ENCODE data around the gene FLYWCH2.
"Not testable (repeated sequence)": the region's sequence is repeated elsewhere in the genome, so short reads cannot be mapped to it uniquely, and the experiment has no call there.

Gene FLYWCH2

DNA sequence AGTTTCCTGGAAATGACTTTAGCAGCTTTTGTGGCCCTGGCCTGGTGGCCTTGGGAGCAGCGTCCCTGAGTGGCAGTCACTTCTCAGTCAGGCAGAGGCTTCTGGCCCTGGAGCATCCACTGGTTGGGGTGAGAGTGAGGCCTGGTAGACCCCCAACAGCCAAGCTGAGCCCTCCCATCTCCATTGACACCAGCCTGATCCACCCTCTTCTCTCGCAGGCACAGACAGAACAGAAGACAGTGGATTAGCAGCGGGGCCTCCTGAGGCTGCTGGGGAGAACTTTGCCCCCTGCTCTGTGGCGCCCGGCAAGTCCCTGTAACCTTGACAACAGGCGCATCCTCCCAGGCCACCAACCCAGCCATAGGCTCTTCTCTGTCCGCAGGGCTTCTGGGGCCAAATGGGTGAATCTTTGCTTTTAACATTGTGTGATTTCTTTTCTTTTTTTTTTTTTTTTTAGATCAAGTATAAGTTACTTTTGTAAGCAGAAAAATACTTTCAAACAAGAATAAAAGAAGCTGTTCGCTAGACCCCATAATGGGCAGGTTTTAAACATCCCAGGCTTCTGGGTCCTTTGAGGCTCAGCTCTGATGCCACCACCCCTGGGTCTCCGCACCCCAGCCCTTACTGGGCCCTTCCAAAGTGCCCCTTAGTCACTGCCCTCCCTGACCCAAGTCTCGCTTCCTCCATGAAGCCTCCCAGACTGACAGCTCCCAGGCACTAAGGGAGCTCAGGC lies 16.0 kb downstream of the FLYWCH2 start:
- H3K36me3 ChIP-seq (ENCODE audit: insufficient read depth, low read depth, low read length), result no peaks in the 10 kb centered on the region
- H3K9me3 ChIP-seq (ENCODE audit: insufficient read depth, low read depth, low read length), result no peaks in the 10 kb centered on the region
- H3K4me3 ChIP-seq (ENCODE audit: low read length), result no peak overlapping the region
- no peak overlapping the region for H3K9ac ChIP-seq (ENCODE audit: low read depth, low read length)
- H3K27me3 ChIP-seq (ENCODE audit: insufficient read depth, low read length), result no peaks in the 10 kb centered on the region
- no peaks in the 10 kb centered on the region for H3K4me1 ChIP-seq (ENCODE audit: insufficient read depth, low read length)
- H3K27ac ChIP-seq (ENCODE audit: low read length), result no peak overlapping the region

- Histone ChIP-seq H3K27ac (ENCODE audit: low read length) (no peak overlapping the region), H3K4me3 (ENCODE audit: low read length) (no peak overlapping the region), H3K9me3 (ENCODE audit: insufficient read depth, low read depth, low read length) (no peaks in the 10 kb centered on the region), H3K9ac (ENCODE audit: low read depth, low read length) (no peak overlapping the region), H3K36me3 (ENCODE audit: insufficient read depth, low read depth, low read length) (no peaks in the 10 kb centered on the region), H3K27me3 (ENCODE audit: insufficient read depth, low read length) (no peaks in the 10 kb centered on the region), H3K4me1 (ENCODE audit: insufficient read depth, low read length) (no peaks in the 10 kb centered on the region)
These were observed 16.6 kb downstream of the FLYWCH2 start for GRCh38 chr16:2899564-2900072.

GRCh38 chr16:2900526-2901075 lies 17.6 kb downstream of the FLYWCH2 start:
- Histone ChIP-seq H3K36me3 (ENCODE audit: insufficient read depth, low read depth, low read length) (no peaks in the 10 kb centered on the region), H3K4me1 (ENCODE audit: insufficient read depth, low read length) (no peaks in the 10 kb centered on the region), H3K4me3 (ENCODE audit: low read length) (no peak overlapping the region), H3K27me3 (ENCODE audit: insufficient read depth, low read length) (no peaks in the 10 kb centered on the region), H3K9ac (ENCODE audit: low read depth, low read length) (no peak overlapping the region), H3K9me3 (ENCODE audit: insufficient read depth, low read depth, low read length) (no peaks in the 10 kb centered on the region), H3K27ac (ENCODE audit: low read length) (no peak overlapping the region)

GRCh38 chr16:2902337-2903130 lies 19.5 kb downstream of the FLYWCH2 start:
- Histone ChIP-seq H3K27ac (ENCODE audit: low read length) (no peak overlapping the region), H3K9ac (ENCODE audit: low read depth, low read length) (no peak overlapping the region), H3K4me3 (ENCODE audit: low read length) (no peak overlapping the region), H3K4me1 (ENCODE audit: insufficient read depth, low read length) (no peaks in the 10 kb centered on the region), H3K27me3 (ENCODE audit: insufficient read depth, low read length) (no peaks in the 10 kb centered on the region), H3K36me3 (ENCODE audit: insufficient read depth, low read depth, low read length) (no peaks in the 10 kb centered on the region), H3K9me3 (ENCODE audit: insufficient read depth, low read depth, low read length) (no peaks in the 10 kb centered on the region)

DNA sequence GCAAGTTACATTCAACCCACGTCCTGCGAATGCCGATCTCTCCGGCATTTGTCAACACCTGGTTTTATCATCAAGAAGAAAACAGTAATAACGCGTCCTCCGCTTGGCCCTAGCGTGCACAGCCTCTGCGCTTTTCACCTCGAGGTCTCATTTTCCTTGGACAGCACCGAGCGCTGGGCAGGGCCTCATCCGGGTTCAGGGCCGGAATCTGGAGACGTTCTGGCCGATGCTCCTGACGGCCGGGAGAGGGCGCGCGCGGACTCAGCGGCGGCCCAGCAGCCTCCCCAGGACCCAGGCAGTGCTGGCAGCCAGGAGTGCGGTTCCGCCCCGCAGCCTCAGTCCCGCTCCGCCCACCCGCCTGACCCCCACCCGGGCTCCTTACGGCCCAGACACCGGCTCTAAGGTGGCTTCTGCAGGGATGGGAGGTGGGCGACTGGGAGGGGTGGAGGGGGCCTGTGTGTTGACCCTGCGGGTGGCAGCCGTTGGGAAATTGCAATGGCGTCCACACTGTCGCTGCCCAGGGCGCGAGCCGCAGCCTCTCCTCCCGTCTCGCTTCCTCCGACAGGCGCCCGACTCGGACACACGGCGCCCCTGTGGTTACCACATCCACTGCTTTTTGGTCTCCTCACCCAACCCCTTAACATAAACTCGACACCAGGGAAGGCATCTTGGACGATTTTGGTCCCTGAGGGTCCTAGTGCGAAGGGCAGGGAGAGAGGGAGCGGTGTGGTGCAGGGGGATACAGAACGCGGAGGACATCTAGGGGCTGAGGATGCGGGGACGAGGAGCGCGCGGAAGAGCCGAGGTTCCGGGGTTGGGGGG lies 21.3 kb downstream of the FLYWCH2 start:
- peak overlapping the region; percentile 80 for H3K4me3 ChIP-seq (ENCODE audit: low read length)
- H3K36me3 ChIP-seq (ENCODE audit: insufficient read depth, low read depth, low read length), result no peaks in the 10 kb centered on the region
- peak overlapping the region; percentile 80 for H3K9ac ChIP-seq (ENCODE audit: low read depth, low read length)
- H3K4me1 ChIP-seq (ENCODE audit: insufficient read depth, low read length), result no peaks in the 10 kb centered on the region
- no peaks in the 10 kb centered on the region for H3K9me3 ChIP-seq (ENCODE audit: insufficient read depth, low read depth, low read length)
- H3K27me3 ChIP-seq (ENCODE audit: insufficient read depth, low read length), result no peaks in the 10 kb centered on the region
- H3K27ac ChIP-seq (ENCODE audit: low read length), result no peak overlapping the region

DNA sequence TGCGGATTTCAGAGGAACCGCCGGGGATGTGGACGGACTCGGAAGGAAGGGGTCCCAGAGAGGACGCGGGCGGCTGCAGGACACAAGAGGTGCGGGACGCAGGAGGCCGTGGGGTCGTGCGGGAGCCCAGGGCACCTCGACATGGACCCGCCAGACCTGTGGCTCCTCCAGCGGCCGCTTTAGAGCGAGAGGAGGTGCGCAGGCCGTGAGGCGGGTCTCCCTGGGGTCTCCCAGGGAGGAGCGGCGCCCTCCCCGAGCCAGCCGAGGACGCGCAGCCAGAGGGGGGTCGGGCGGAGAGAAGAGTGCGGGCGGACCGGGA lies 21.9 kb downstream of the FLYWCH2 start:
- Histone ChIP-seq H3K4me1 (ENCODE audit: insufficient read depth, low read length) (no peaks in the 10 kb centered on the region), H3K27me3 (ENCODE audit: insufficient read depth, low read length) (no peaks in the 10 kb centered on the region), H3K27ac (ENCODE audit: low read length) (no peak overlapping the region), H3K4me3 (ENCODE audit: low read length) (peak overlapping the region; percentile 80), H3K9me3 (ENCODE audit: insufficient read depth, low read depth, low read length) (no peaks in the 10 kb centered on the region), H3K36me3 (ENCODE audit: insufficient read depth, low read depth, low read length) (no peaks in the 10 kb centered on the region), H3K9ac (ENCODE audit: low read depth, low read length) (peak overlapping the region; percentile 80)

DNA sequence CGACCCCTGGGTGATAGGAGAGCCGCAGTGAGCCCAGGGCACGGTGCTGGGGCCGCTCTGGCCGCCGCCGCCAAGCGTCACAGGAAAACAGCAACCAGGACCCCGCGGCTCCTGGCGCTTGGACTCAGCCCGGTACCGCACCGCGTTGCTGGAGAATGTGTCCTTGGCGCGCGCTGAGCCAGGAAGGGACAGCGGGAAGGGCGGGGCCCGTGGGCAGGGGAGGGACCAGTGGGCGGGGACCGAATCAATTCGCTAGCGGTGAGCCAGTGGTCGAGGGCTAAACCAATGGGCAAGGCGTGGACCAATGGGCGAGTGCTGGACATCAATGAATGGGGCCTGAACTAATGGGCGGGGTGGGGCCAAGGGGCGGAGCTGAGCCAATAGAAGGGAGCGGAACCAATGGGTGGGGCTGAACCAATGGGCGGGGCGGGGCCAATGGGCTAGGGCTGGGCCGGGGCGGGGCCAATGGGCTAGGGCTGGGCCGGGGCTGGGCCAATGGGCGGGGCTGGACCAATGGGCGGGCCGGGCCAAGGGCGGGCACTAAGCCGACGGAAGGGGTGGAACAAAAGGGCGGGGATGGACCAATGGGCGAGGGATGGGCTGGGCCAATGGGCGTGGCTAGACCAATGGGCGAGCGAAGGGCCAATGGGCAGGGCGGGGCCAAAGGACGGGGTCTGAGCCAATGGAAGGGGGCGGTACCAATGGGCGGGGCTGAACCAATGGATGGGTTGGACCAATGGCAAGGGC lies 22.4 kb downstream of the FLYWCH2 start:
- Histone ChIP-seq H3K4me1 (ENCODE audit: insufficient read depth, low read length) (no peaks in the 10 kb centered on the region), H3K36me3 (ENCODE audit: insufficient read depth, low read depth, low read length) (no peaks in the 10 kb centered on the region), H3K9ac (ENCODE audit: low read depth, low read length) (peak overlapping the region; percentile 80; the same call in 1 of the 2 replicates), H3K9me3 (ENCODE audit: insufficient read depth, low read depth, low read length) (no peaks in the 10 kb centered on the region), H3K4me3 (ENCODE audit: low read length) (peak overlapping the region; percentile 80), H3K27me3 (ENCODE audit: insufficient read depth, low read length) (no peaks in the 10 kb centered on the region; the same call in 1 of the 2 replicates), H3K27ac (ENCODE audit: low read length) (no peak overlapping the region)

- no peaks in the 10 kb centered on the region for H3K4me1 ChIP-seq (ENCODE audit: insufficient read depth, low read length)
- H3K4me3 ChIP-seq (ENCODE audit: low read length), result no peak overlapping the region
- no peaks in the 10 kb centered on the region for H3K36me3 ChIP-seq (ENCODE audit: insufficient read depth, low read depth, low read length)
- H3K27me3 ChIP-seq (ENCODE audit: insufficient read depth, low read length), result no peaks in the 10 kb centered on the region; the same call in 1 of the 2 replicates
- no peak overlapping the region for H3K27ac ChIP-seq (ENCODE audit: low read length)
- no peak overlapping the region for H3K9ac ChIP-seq (ENCODE audit: low read depth, low read length)
- H3K9me3 ChIP-seq (ENCODE audit: insufficient read depth, low read depth, low read length), result no peaks in the 10 kb centered on the region
These were observed 23.0 kb downstream of the FLYWCH2 start for GRCh38 chr16:2905988-2906387.

GRCh38 chr16:2907084-2907753 lies 24.2 kb downstream of the FLYWCH2 start:
- H3K9ac ChIP-seq (ENCODE audit: low read depth, low read length); H3K9me3 ChIP-seq (ENCODE audit: insufficient read depth, low read depth, low read length); H3K4me1 ChIP-seq (ENCODE audit: insufficient read depth, low read length); H3K27ac ChIP-seq (ENCODE audit: low read length); H3K27me3 ChIP-seq (ENCODE audit: insufficient read depth, low read length); H3K4me3 ChIP-seq (ENCODE audit: low read length); H3K36me3 ChIP-seq (ENCODE audit: insufficient read depth, low read depth, low read length): not testable (repeated sequence)

- H3K4me1 ChIP-seq (ENCODE audit: insufficient read depth, low read length), result no peaks in the 10 kb centered on the region
- no peak overlapping the region for H3K27ac ChIP-seq (ENCODE audit: low read length)
- peaks cover 13% of the 10 kb centered on the region for H3K27me3 ChIP-seq (ENCODE audit: insufficient read depth, low read length)
- H3K9me3 ChIP-seq (ENCODE audit: insufficient read depth, low read depth, low read length), result no peaks in the 10 kb centered on the region
- H3K36me3 ChIP-seq (ENCODE audit: insufficient read depth, low read depth, low read length), result no peaks in the 10 kb centered on the region
- no peak overlapping the region for H3K4me3 ChIP-seq (ENCODE audit: low read length)
- no peak overlapping the region for H3K9ac ChIP-seq (ENCODE audit: low read depth, low read length)
These were observed 27.5 kb downstream of the FLYWCH2 start for GRCh38 chr16:2910441-2910969.

All from iPS-20b (cell line).